HepG2 (cell line): ENCODE results near the gene TENM3. TPM values are rescaled to one million over a fixed set of nuclear protein-coding genes. Genes with fewer than 3 reads are reported as not detected.

Experiments used
- ATAC-seq: fragments of 200-7000 bp; cut with Tn5 transposase; 3 replicates; pipeline ENCODE4 v1.9.1; 2020; ENCODE audit warnings: mild to moderate bottlenecking, moderate library complexity
- BruUV-seq: library from RNA; stranded (reverse); fragments of 400-500 nt; replicated peaks from 2 replicates; lab custom pipeline; 2021; lab: Mats Ljungman, UMichigan
- CTCF ChIA-PET: fragments of 300-600 bp; formaldehyde crosslinking; extraction: SDS; loops from one replicate; lab custom pipeline; 2021; ENCODE audit warnings: low total read pairs, inconsistent platforms, low intra/inter-chr PET ratio; lab: Yijun Ruan, JAX
- POLR2A ChIA-PET: fragments of 350-600 bp; sonication (Branson Sonifier 250); formaldehyde crosslinking; loops from one replicate; lab custom pipeline; 2020; ENCODE audit warnings: antibody characterized with exemption, inconsistent platforms; lab: Yijun Ruan, JAX
- DNase-seq: peaks from one replicate; pipeline ENCODE4 v3.0.0-alpha.2; 2015; ENCODE audit warnings: low spot score
- FAIRE-seq: peaks from 3 replicates; lab custom pipeline; 2011; peaks lifted over from hg19 to GRCh38; lab: Jason Lieb, UNC
- H2AFZ ChIP-seq: one replicate; pipeline ENCODE4 v1.6.1; 2011; ENCODE audit warnings: low read length, inconsistent platforms
- H3K27ac ChIP-seq: fragments of 300-600 bp; 3 replicates; pipeline ENCODE4 v1.8.0; 2011; ENCODE audit warnings: mixed run types, mild to moderate bottlenecking, mixed read lengths, low read length, inconsistent platforms; ENCODE audit not compliant: insufficient read depth; ENCODE audit errors: extremely low read length
- H3K27me3 ChIP-seq, 2 experiments: fragments of 200-600 bp in 1 of 2; 2 replicates in 1 of 2; 3 replicates in 1 of 2; pipeline versions ENCODE4 v1.6.0 to v1.8.0; 2011; ENCODE audit warnings: low read length in 2 of 2, mild to moderate bottlenecking in 2 of 2, moderate library complexity in 2 of 2, inconsistent platforms in 1 of 2; ENCODE audit not compliant: insufficient read depth in 2 of 2, control insufficient read depth in 1 of 2
- H3K36me3 ChIP-seq, 2 experiments: fragments of 200-600 bp in 1 of 2; replicated peaks in 1 of 2; 2 replicates in 1 of 2; 3 replicates in 1 of 2; pipeline versions ENCODE4 v1.5.1 to v1.8.0; 2011; ENCODE audit warnings: low read length in 2 of 2, inconsistent platforms in 1 of 2; ENCODE audit not compliant: insufficient read depth in 2 of 2, control insufficient read depth in 1 of 2
- H3K4me1 ChIP-seq: 2 replicates; pipeline ENCODE4 v1.5.1; 2012; ENCODE audit warnings: low read length, inconsistent platforms; ENCODE audit not compliant: insufficient read depth
- H3K4me2 ChIP-seq: 2 replicates; pipeline ENCODE4 v1.6.0; 2011; ENCODE audit warnings: low read depth, low read length, inconsistent platforms
- H3K4me3 ChIP-seq, 3 experiments: fragments of 200-600 bp in 1 of 3; sonication (generic), shearing (Covaris generic) in 1 of 3; replicated peaks in 1 of 3; 2 replicates each; pipeline ENCODE4 v1.5.1; 2011 to 2016; ENCODE audit warnings: low read length in 3 of 3, inconsistent platforms in 2 of 3, low read depth in 2 of 3, mild to moderate bottlenecking in 2 of 3, control low read depth in 1 of 3, mixed read lengths in 1 of 3; ENCODE audit not compliant: insufficient read depth in 1 of 3
- H3K79me2 ChIP-seq: one replicate; pipeline ENCODE4 v1.6.1; 2011; ENCODE audit warnings: low read length, inconsistent platforms; ENCODE audit not compliant: insufficient read depth
- H3K9ac ChIP-seq: 2 replicates; pipeline ENCODE4 v1.6.0; 2011; ENCODE audit warnings: mild to moderate bottlenecking, low read depth, low read length, inconsistent platforms; ENCODE audit not compliant: insufficient read depth
- H3K9me3 ChIP-seq: 2 replicates; pipeline ENCODE4 v1.5.1; 2012; ENCODE audit warnings: mild to moderate bottlenecking, low read length
- H4K20me1 ChIP-seq: 2 replicates; pipeline ENCODE4 v1.6.0; 2011; ENCODE audit warnings: inconsistent platforms, mild to moderate bottlenecking, low read length, moderate library complexity; ENCODE audit not compliant: insufficient read depth
- ATF5 ChIP-seq: sonication (generic); formaldehyde crosslinking; IDR thresholded peaks from 2 replicates; pipeline ENCODE4 v1.4.0; 2020; ENCODE audit warnings: mild to moderate bottlenecking, low read depth, missing genetic modification reagents
- CC2D1A ChIP-seq: sonication (generic); formaldehyde crosslinking; IDR thresholded peaks from 2 replicates; pipeline ENCODE4 v1.8.1; 2023; ENCODE audit warnings: mild to moderate bottlenecking, missing genetic modification reagents
- CREM ChIP-seq, 2 experiments: sonication (generic) in 1 of 2; formaldehyde crosslinking in 1 of 2; IDR thresholded peaks; 2 replicates each; pipeline versions ENCODE4 v1.4.0 to v1.6.1; 2016 to 2020; ENCODE audit warnings: antibody characterized with exemption in 1 of 2, mild to moderate bottlenecking in 1 of 2, missing genetic modification reagents in 1 of 2
- GZF1 ChIP-seq: sonication (generic); formaldehyde crosslinking; IDR thresholded peaks from 2 replicates; pipeline ENCODE4 v1.5.1; 2020; ENCODE audit warnings: mild to moderate bottlenecking, missing genetic modification reagents
- NFKB2 ChIP-seq: sonication (generic); formaldehyde crosslinking; IDR thresholded peaks from 2 replicates; pipeline ENCODE4 v1.4.0; 2020; ENCODE audit warnings: missing genetic modification reagents, borderline replicate concordance
- TGIF2 ChIP-seq: IDR thresholded peaks from 2 replicates; pipeline ENCODE4 v1.6.1; 2016; ENCODE audit warnings: control low read depth, missing compliant biosample characterization
- ZNF775 ChIP-seq: sonication (generic); formaldehyde crosslinking; IDR thresholded peaks from 2 replicates; pipeline ENCODE4 v1.4.0; 2020; ENCODE audit warnings: missing genetic modification reagents, mild to moderate bottlenecking, moderate library complexity, borderline replicate concordance
- ZSCAN20 ChIP-seq: sonication (generic); formaldehyde crosslinking; IDR thresholded peaks from 2 replicates; pipeline ENCODE4 v1.4.0; 2020; ENCODE audit warnings: missing genetic modification reagents, mild to moderate bottlenecking, borderline replicate concordance
- WGBS: methylation state at CpG from one replicate; pipeline ENCODE4 v1.1.6; 2017; ENCODE audit warnings: low lambda C conversion rate; 5-methylcytosine and 5-hydroxymethylcytosine counted together
- in situ Hi-C: cut with HindIII; loops from 2 replicates; pipeline ENCODE4 v1.10.0; 2017; ENCODE audit warnings: low pct_unique_long_range_greater_than_20kb; ENCODE audit not compliant: extremely low pct_ligation_motif_present
- intact Hi-C: fragments of 100-400 bp; cut with micrococcal nuclease; formaldehyde crosslinking; loops from one replicate; pipeline ENCODE4 v1.10.0; 2022; ENCODE audit not compliant: unreplicated experiment
- polyA plus RNA-seq, 8 experiments: library from polyadenylated mRNA; depleted of rRNA in 3 of 8; stranded (reverse) in 7 of 8; unstranded in 1 of 8; fragments of >200 nt; fragmentation: Illumina TruSeq in 4 of 8; extraction: Trizol in 4 of 8; gene quantifications; 2 replicates each; pipeline versions ENCODE4 v1.2.1 to v1.2.3, GENCODE V29; 2011 to 2016; ENCODE audit warnings: low read depth in 4 of 8, missing spikeins in 1 of 8, mixed read lengths in 1 of 8; ENCODE audit not compliant: insufficient read depth in 1 of 8
- total RNA-seq, 5 experiments: library from RNA; depleted of rRNA; stranded (reverse); fragments of >200 nt; fragmentation: Illumina TruSeq; extraction: Trizol; gene quantifications; 2 replicates each; pipeline ENCODE4 v1.2.3, GENCODE V29; 2016; ENCODE audit warnings: low read depth in 1 of 5
- TF ChIP-seq, protein P1 (sequence below): sonication (generic); formaldehyde crosslinking; IDR thresholded peaks from 2 replicates; pipeline ENCODE4 v1.4.0; 2020; ENCODE audit warnings: missing genetic modification reagents, borderline replicate concordance

TENM3 gene
- total and polyA plus RNA-seq, 2 of the 13 experiments (the other 11 are each of a cell fraction or from before 2014, with no cell fraction given): 0.04 TPM; not detected in 1

GRCh38 chr4:182276210-182277109 lies 33.3 kb downstream of the TENM3 start:
- H3K9me3 ChIP-seq: no peaks in the 10 kb centered on the region
- H3K4me3 ChIP-seq: no peak overlapping the region
- in situ Hi-C loops: no loop called here
- ATAC-seq (no peak), DNase-seq (no peak), FAIRE-seq (no peak)
- H3K36me3 ChIP-seq: no peaks in the 10 kb centered on the region
- no peak overlapping the region for H3K27ac ChIP-seq
- WGBS: 6% methylated on average over 11 of the region's 11 CpGs
- POLR2A ChIA-PET: no interaction called here
- no peak overlapping the region for H3K4me2 ChIP-seq
- intact Hi-C loops: no loop called here
- CTCF ChIA-PET: no interaction called here
- TF ChIP-seq, protein P1, sequence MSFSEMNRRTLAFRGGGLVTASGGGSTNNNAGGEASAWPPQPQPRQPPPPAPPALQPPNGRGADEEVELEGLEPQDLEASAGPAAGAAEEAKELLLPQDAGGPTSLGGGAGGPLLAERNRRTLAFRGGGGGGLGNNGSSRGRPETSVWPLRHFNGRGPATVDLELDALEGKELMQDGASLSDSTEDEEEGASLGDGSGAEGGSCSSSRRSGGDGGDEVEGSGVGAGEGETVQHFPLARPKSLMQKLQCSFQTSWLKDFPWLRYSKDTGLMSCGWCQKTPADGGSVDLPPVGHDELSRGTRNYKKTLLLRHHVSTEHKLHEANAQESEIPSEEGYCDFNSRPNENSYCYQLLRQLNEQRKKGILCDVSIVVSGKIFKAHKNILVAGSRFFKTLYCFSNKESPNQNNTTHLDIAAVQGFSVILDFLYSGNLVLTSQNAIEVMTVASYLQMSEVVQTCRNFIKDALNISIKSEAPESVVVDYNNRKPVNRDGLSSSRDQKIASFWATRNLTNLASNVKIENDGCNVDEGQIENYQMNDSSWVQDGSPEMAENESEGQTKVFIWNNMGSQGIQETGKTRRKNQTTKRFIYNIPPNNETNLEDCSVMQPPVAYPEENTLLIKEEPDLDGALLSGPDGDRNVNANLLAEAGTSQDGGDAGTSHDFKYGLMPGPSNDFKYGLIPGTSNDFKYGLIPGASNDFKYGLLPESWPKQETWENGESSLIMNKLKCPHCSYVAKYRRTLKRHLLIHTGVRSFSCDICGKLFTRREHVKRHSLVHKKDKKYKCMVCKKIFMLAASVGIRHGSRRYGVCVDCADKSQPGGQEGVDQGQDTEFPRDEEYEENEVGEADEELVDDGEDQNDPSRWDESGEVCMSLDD (CRISPR knock-in tag): no peak
- TF ChIP-seq, all 625 proteins: peak for 0
- H3K9ac ChIP-seq: no peak overlapping the region
- H3K4me1 ChIP-seq: no peaks in the 10 kb centered on the region
- H3K79me2 ChIP-seq: no peaks in the 10 kb centered on the region
- H3K27me3 ChIP-seq: peaks cover 0 to 4% of the 10 kb centered on the region in 2 experiments; a peak in 1 of 5 replicates
- H2AFZ ChIP-seq: no peak overlapping the region
- H4K20me1 ChIP-seq: no peaks in the 10 kb centered on the region
- no TSS peak for BruUV-seq

- no peaks in the 10 kb centered on the region for H4K20me1 ChIP-seq
- no peak overlapping the region for H3K4me3 ChIP-seq
- CTCF ChIA-PET: no interaction called here
- FAIRE-seq: no peak
- BruUV-seq: no TSS peak
- no peaks in the 10 kb centered on the region for H3K4me1 ChIP-seq
- 71% methylated on average over 2 of the region's 2 CpGs for WGBS
- H3K4me2 ChIP-seq: no peak overlapping the region
- no peaks in the 10 kb centered on the region for H3K79me2 ChIP-seq
- no peak overlapping the region for H2AFZ ChIP-seq
- H3K27me3 ChIP-seq: peaks cover 0 to 4% of the 10 kb centered on the region in 2 experiments; a peak in 1 of 5 replicates
- H3K27ac ChIP-seq: no peak overlapping the region
- no peak overlapping the region for H3K9ac ChIP-seq
- no peak for ATAC-seq
- no peaks in the 10 kb centered on the region for H3K36me3 ChIP-seq
- H3K9me3 ChIP-seq: no peaks in the 10 kb centered on the region
- intact Hi-C loops (no loop called here), in situ Hi-C loops (no loop called here)
- POLR2A ChIA-PET: no interaction called here
- no peak for DNase-seq
- TF ChIP-seq CREM (IDR thresholded peaks at IDR 0.05) (no peak), CREM (CRISPR knock-in tag; IDR thresholded peaks at IDR 0.05) (no peak), NFKB2 (no peak), ATF5 (CRISPR knock-in tag) (no peak), TGIF2 (no peak), ZNF775 (no peak), CC2D1A (CRISPR knock-in tag) (no peak), ZSCAN20 (no peak), GZF1 (no peak)
Measured at GRCh38 chr4:182277377-182277776, 34.2 kb downstream of the TENM3 start.
